Activated CD8-positive, alpha-beta memory T cell treated with anti-CD3 and anti-CD28 coated beads for 24 hours (primary cell): ENCODE data around the gene SEL1L.
A peak's percentile ranks its signal among the peaks of the same experiment; 100 is the strongest.
"Not testable (repeated sequence)": the region's sequence is repeated elsewhere in the genome, so short reads cannot be mapped to it uniquely, and the experiment has no call there.

Experiments used
- DNase-seq: peaks from one replicate; pipeline ENCODE4 v3.0.0-alpha.2; 2020

Gene SEL1L

DNA sequence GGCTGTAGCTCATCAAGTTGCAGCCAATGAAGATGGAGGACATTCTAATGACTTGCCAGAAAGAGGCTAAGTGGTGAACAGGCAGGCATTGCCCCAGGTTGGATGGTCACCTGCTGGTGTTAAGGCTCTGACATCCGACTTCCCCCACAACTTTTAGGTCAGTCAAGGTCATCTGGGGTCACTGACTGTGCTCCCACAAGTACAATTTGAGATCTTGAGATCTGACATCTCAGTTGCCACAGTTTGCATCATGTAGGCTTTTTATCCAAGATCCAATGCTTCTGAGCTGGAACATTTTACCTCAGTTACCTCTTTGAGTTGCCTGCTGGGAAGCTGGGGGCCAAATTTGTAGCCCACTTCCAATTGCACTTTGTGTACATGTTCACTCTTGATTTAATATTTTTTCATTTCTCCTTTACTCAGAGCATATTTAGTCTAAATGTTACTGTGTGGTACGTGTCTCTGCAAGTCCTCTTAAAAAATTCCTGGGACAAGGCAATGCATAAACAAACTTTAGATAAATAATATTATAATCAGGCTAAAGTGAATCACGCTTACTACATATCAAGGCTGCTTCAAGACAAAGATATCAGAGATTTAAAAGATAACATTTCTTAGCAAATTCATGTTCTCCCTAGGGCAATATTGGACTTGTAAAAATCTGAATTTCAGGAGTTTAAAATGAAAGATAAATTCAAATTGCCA lies 61.4 kb downstream of the SEL1L start:
- no peak for DNase-seq

DNA sequence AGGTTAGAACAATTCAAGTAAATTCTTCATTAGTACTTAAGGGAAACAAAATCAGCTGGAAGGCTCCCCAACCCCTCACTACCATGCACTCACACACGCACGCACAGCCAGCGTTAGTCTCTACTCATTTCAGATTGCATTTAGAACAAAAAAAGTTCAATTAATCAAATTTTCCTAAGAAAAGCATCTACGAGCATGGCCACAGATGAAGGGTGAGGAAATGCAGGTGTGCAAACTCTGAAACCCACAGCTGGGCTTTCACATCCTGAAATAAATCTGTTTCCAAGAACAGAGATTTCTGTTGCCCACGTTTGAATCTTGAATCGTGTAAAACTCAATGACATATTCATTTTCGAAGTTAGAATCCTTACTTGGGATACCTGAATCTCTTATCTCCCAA lies 62.6 kb downstream of the SEL1L start:
- DNase-seq: no peak

DNA sequence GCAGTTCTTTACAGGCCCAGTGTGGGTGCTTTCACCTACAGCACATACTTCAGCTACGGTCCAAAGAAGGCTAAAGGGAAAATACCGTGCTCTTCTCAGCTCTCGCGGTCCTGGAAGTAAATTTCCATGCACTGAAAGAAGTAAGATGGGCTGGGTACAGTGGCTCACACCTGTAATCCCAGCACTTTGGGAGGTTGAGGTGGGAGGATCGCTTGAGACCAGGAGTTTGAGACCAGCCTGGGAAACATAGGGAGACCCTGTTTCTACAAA lies 63.2 kb downstream of the SEL1L start:
- not testable (repeated sequence) for DNase-seq

DNA sequence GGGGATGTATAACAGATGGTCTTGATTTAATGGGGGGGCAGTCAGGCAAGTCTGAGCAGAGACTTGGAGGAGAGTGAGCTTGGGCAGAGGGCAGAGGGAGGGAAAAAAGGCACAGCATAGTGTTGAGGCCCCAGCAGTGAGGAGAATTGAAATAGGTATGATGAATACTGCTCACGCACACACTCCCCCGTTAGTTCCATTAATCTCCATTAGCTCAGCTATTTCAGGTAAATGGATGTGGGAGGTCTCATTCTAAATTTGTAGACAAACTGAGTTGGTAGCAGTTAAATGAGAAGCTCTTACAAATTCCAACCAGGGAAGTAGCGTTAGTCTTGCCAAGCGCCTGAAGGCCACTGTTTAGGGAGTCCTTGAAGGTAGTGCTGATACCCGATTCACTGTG lies 66.8 kb downstream of the SEL1L start:
- no peak for DNase-seq

DNA sequence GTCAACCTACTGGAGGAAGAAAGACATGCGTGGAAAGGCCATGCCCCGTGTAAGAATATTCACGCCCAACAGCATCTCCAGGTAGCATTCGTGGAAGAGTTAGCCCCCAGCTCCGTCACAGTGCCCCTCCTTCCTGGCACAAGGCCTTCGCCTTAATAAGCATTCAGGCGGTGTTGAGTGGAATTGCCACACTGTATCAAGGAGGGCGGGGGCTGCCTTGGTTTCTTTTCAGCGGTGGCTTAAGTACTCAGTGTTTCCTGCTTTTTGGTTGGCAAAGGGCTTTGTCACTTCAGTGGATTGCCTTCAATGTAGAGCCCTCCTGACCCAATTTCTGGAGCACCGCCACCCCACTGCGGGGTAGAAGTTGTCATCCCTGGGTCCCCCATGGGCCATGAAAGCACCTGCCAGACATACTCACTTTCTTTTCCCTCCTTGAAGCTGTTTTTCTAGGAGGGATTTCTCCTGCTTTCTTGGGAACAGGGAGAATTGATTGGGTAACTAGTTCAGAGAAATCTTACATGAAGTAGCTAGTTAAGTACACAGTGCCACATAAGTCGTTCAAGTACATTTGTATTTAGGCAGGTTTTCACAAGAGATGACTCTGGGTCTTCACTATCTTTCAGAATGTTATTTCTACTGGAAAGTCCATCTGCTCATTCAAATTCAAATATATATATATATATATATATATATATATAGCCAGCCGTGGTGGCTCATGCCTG lies 68.0 kb downstream of the SEL1L start:
- no peak for DNase-seq

DNA sequence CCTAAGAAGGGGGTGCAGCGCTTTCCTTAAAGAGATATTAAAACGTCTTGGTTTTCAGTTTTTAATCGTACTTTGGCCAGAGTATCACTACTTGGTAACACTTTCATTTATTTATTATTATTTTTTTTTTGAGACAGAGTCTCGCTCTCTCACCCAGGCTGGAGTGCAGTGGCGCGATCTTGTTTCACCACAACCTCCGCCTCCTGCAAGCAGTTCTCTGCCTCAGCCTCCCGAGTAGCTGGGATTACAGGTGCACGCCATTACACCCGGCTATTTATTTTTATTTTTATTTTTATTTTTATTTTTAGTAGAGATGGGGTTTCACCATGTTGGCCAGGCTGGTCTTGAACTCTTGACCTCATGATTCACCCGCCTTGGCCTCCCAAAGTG lies 68.7 kb downstream of the SEL1L start:
- not testable (repeated sequence) for DNase-seq

DNA sequence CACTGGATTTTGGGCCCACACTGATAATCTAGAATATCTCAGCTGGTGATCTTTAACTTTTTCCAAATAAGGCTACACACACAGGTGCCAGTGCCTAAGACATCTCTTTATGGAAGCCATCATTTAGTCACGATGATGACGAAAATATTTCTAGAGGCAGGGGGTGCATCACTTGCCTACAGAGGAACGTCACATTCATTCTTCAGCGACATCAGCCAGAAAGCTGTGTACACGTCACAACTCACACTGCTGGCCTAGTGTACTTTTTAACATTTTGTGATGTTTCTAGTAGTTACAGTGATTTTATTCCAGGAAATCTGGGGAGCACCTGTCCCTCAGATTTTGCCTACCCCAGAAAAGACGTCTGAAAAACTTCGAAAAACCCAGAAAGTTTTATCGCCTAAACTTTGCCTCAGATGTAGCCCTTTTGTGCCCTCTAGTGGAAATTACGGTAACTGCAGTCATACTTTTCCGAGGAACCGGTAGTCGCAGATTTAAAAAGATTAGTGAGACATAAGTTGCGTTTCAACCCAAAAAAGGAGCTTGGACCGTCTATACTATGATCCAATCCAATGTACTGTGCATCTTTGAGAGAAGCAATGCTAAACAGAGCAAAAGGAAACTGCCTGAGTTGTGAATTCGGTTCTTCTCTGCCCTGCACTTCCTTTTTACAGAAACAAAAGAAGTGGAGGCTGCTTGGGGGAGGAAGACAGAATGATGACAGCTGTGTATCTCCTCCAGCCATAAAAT lies 69.2 kb downstream of the SEL1L start:
- DNase-seq: no peak

DNA sequence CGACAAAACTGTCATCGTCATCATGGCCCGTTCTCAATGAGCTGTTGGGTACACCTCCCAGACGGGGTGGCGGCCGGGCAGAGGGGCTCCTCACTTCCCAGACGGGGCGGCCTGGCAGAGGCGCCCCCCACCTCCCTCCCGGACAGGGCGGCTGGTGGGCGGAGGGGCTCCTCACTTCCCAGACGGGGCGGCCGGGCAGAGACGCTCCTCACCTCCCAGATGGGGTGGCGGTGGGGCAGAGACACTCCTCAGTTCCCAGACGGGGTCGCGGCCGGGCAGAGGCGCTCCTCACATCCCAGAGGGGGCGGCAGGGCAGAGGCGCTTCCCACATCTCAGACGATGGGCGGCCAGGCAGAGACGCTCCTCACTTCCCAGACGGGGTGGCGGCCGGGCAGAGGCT lies 71.3 kb downstream of the SEL1L start:
- DNase-seq: not testable (repeated sequence)

DNA sequence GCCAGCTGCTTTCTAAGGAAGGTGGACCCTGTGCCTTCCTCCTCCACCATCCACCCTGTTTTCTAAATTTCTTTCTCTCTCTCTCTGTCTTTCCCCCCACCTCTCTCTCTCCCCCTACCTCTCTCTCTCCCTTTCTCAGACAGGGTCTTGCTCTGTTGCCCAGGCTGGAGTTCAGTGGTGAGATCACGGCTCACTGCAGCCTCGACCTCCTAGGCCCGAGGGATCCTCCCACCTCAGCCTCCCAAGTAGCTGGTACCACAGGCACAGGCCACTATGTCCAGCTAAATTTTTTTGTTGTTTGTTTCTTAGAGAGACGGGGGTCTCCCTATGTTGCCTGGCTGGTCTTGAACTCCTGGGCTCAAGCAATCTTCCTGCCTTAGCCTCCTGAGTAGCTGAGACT lies 73.7 kb downstream of the SEL1L start:
- DNase-seq: no peak

DNA sequence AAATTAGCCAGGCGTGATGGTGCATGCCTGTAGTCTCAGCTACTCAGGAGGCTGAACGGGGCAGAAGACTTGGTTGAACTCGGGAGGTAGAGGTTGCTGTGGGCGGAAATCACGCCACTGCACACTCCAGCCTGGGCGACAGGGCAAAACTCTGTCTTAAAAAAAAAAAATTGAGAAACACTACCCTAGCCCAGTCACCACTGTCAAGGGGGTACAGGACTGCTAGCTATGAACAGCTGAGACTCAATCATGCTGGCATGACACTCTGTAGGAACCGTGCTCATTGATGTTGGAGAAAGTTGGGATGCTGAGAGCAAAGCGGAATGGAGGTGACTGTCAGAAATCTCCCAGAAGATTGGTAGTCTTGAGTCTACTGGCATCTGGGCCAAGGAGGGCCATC lies 75.3 kb downstream of the SEL1L start:
- no peak for DNase-seq

DNA sequence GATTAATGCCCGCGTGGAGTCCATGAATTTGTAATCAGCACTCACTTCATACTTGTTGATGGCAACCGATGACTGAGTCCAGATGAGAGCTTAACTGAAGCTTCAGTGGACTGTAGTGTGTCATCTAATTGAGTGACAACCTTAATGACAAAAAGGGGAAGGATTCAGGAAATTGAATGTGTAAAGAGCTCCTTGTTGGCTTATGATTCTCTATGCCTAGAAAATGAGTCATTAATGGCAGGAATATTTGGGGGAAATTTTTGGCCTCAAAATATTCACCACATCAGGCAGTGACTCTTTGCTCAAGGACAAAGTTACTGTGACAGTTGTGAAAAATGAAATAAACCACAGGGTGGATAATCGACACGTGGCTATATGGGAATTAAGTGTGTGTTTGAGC lies 78.3 kb downstream of the SEL1L start:
- DNase-seq: no peak

DNA sequence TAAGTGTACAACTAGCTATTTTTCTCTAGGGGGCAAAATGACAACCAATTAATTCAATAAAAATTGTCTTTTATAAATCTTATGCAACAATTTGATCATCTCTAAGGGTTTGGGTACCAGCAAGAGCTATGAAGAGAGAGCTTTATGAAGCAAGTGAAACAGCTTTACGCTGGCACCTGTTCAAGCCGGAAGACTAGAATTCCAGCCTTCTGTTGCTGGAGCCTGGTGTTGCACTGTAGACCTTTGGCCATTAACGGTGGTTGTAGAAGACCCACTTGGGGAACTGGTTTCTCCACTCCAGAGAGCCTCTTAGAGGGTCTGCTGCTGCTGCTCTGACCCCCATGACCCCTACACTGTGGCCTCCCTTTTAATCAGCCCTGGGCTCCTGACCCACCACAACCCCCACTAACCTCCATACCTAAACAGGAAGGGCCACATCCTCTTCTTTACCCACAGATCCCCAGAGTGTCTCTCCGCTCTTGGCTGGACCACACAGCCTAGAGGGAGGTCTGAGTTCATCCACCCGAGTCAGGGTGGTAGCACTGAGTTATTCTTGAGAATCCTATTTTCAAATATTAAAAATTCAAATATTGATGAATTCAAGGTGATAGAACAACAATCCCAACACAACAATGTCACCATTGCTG lies 79.0 kb downstream of the SEL1L start:
- no peak for DNase-seq

DNA sequence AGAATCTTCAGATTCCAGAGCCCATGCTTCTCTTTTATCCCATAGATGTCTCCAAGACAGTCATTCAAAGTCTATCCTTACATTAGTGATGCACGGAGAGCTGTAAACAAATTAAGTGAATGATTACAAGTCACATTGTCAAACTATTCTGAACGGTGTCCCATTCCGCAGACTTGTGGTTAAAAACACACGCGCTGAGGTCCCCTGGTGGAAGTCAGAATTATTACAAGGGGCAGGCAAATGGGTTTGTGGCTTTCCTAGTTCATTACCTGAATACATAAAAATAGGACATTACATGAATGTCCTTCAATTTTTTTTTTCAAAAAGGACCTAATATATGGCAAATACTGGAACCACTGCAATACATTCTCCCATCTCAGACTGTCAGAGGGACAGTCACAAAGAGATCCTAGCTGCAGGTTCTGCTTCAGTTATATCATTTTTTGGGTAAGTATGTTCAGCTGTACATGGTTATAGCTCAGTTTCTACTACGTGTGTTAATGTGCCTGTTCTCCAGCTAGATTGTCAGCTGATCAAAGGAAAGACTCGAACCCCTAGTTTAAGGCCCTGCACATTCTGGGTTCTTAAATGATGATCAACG lies 80.4 kb downstream of the SEL1L start:
- peak; percentile 71 for DNase-seq

DNA sequence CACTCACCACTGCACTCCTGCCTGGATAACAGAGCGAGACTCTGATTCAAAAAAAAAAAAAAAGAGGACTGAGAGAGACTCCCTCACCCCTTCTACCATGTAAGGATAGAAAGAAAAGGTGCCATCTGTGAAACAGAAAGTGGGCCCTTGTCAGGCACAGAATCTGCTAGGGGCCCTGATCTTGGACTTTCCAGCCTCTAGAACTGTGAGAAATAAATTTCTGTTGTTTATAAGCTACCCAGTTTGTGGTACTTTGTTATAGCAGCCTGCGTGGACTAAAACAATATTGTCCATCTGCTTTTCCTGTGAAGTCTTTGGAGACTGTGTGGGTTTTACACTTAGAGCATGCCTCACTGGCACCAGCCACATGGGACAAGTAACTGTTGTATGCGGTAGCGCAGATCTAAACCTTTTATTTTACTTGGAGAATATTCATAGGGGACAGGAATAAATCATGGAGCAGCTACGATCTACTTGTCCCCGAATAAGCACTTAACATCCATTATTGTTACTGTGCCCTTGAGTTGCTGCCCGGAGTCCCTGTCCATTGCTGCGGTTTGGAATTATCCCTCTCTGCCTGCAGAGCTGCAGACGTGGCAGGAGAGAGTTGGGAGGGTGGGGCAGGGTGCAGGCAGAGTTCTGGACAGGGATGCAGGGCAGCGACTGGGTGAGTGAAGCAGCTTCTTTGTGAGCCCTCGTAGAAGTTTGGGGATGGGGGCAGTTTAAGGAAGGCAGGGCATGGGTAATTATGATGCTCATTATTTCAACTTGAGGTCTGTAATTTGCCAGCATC lies 81.1 kb downstream of the SEL1L start:
- no peak for DNase-seq

DNA sequence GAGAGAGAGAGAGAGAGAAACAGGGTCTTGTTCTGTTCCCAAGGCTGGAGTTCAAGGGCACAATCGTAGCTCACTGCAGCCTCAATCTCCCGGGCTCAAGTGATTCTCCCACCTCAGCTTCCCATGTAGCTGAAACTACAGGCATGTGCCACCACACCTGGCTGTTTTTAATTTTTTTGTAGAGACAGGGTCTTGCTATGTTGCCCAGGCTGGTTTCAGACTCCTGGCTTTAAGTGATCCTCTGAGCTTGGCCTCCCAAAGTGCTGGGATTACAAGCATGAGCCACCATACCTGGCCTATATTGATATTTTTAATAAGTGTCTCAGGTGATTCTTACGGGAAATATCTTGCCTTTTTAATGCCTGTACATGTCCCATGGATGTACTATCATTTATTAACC lies 82.7 kb downstream of the SEL1L start:
- no peak for DNase-seq

DNA sequence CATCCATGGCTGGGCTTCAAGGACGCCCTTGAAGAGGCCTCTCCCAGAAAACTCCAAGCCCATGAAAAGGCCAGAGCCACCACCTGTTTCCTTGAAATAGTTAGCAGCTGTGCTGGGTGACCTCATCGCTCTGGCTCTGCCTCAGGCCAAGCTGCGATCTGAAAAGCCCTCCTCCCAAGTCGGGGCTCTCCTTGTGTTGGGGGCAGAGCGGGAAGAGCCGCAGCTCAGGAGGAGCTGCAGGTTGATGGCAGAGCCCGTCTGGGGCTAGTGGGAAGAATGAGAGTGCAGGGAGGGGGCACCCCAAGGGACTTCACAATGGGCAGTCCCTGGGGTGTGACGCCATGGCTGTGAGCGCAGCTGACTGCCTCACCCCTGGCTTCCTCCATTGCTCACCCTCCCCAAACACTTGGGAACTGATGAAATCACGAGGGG lies 83.5 kb downstream of the SEL1L start:
- DNase-seq: no peak

DNA sequence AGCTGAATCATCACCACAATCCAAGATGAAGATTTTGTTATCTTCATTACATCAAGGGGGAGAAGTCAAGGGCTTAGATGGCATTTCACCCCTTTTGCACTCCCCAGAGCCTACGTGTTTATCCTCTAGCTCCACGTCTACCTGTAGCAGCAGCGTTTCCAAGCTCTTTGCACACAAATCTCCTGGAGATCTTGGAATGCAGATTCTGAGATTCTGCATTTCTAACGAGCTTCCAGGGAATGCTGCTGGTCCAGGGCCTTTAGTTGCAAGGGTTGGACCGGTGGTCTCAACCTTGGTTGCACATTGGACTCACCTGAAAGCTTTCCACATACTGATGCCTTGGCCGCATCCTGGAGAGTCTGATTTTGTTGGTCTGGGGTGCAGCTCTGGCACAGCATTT lies 84.1 kb downstream of the SEL1L start:
- DNase-seq: no peak

DNA sequence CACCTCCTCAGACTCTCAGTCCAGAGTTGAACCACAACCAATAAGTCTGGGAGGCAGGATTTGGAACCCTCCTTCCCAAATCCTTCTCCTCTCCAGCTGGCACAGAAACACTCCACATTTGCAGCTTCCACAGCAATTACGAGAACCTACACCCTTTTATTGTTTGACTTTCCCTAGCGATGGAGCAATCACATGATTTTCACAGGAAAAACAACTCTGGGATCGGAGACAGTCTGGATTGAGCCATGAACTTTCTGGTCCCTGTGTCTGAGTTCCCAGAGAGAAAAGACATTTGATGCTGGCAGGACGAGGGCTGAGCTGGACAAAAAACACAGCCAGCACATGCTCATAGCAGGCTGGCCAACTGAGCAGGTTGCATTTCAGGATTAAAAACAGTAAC lies 84.5 kb downstream of the SEL1L start:
- no peak for DNase-seq

DNA sequence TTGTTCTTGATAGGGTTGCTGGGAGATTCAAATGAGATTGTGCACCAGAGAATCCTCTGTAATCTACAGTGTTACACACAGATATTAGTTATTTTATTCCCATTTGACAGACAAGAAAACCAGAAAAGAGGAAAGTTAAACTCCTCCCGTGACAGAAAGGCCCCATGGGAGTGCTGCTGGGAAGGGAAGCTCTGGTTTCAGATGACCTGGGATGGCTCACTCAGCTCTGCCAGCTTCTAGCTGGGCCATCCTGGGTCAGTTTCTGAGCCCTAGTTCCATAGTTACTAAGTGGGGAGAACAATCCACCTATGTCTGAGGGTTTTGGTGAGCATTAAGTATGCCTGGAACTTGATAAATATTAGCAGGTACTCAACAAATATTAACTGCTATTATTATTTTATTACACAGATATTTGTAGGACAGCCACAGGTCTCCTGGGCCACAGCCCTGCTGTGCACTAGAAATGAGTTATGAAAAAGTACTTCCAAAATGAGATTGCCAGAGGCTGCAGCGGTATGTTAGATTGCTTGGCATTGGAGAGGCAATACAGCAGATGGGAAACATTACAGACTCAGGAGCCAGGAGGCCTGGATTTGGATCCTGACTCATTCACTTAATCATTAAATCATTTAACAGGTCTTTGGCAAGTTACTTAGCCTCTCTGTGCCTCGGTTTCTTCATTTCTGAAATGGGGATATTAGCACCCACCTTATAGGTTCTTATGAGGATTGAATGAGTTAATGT lies 86.5 kb downstream of the SEL1L start:
- no peak for DNase-seq

DNA sequence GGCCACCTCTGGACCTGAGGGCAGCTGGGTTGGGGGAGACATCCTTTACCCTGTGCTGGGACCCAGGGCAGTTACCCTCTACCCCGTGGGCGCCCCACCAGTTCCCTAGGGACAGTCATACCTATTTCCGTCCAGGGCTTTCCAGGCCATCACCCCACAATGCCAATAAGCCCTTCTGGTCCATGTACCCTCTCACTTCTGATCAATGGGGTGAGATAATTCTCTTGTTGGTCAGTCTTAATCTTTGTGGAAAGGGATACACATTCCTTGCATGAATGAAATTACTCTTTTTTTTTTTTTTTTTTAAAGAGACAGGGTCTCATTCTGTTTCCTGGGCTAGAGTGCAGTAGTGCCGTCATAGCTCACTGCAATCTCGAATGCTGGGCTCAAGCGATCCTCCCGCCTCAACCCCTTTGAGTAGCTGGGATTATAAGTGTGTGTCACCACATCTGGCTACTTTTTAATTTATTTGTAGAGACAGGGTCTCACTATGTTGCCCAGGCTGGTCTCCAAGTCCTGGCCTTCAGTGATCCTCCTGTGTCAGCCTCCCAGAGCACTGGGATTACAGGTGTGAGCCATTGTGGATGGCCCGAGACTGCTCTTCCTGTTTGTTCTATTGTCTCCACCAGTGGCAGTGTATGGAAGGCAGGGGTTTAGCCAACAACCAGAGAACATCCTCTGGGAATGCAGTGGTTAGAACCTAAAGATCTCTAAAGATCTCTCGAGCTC lies 87.2 kb downstream of the SEL1L start:
- no peak for DNase-seq

DNA sequence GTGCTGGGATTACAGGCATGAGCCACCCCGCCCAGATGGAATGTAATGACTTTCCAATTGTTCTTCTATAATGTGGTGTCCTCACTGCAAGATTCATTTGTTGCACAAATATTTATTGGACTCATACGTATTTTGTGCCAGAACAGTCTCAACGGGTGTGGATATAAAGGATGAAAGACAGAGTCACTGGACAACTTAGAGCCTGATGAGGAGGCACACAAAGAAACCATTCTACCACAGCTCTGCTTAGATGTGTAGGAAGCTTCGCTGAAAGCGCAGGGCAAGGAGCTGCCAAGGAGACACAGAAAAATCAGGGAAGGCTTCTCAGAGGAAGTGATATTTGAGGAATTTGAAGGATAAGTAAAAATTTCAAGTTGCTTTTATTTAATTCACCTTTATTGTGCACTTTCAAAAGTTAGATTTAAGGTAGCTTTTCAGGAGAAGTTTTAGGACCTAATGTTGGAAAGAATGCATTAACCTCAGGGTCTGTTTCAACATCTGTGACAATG lies 92.0 kb downstream of the SEL1L start:
- no peak for DNase-seq
